Measurements from ENCODE around the gene APLP2.
A peak's percentile ranks its signal among the peaks of the same experiment; 100 is the strongest.

Gene APLP2

DNA sequence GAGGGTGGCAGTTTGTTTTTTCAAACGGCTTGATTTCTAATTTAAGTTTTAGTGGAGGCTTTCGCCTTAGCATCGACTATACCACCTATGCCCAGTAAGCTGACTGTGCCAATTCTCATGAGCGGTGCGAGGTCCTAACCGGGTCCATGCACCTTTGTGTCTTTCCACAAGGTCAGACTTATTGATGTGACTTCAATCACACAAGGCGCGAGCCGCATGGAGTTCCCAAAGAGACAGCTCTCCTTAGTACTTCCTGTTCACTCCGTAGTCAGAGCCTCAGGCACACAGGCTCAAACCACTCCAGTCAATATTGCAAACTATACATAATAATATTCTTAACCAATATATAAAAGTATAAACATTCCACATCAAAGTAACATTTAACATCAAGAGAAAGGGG is 108.1 kb downstream of the APLP2 start:
- H2AFZ ChIP-seq (ENCODE audit: low read depth, low read length): no peak overlapping the region
- TF ChIP-seq, protein P1, sequence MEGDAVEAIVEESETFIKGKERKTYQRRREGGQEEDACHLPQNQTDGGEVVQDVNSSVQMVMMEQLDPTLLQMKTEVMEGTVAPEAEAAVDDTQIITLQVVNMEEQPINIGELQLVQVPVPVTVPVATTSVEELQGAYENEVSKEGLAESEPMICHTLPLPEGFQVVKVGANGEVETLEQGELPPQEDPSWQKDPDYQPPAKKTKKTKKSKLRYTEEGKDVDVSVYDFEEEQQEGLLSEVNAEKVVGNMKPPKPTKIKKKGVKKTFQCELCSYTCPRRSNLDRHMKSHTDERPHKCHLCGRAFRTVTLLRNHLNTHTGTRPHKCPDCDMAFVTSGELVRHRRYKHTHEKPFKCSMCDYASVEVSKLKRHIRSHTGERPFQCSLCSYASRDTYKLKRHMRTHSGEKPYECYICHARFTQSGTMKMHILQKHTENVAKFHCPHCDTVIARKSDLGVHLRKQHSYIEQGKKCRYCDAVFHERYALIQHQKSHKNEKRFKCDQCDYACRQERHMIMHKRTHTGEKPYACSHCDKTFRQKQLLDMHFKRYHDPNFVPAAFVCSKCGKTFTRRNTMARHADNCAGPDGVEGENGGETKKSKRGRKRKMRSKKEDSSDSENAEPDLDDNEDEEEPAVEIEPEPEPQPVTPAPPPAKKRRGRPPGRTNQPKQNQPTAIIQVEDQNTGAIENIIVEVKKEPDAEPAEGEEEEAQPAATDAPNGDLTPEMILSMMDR (IDR thresholded peaks at IDR 0.05; ENCODE audit: low read depth, low read length): no peak
- TF ChIP-seq EZH2phosphoT487 (IDR thresholded peaks at IDR 0.05; ENCODE audit: low read depth): no peak
- peaks cover 81% of the 10 kb centered on the region for H3K79me2 ChIP-seq (ENCODE audit: low read length)
- peaks cover 8% of the 10 kb centered on the region; the same call in 1 of the 2 replicates for H3K9me3 ChIP-seq (ENCODE audit: insufficient read depth, low read length)
- peaks cover 44% of the 10 kb centered on the region for H4K20me1 ChIP-seq (ENCODE audit: insufficient read depth, low read length)
- H3K4me2 ChIP-seq (ENCODE audit: low read length): no peak overlapping the region
- peaks cover 21% of the 10 kb centered on the region for H3K36me3 ChIP-seq (replicated peaks; ENCODE audit: low read depth, low read length)
- no peaks in the 10 kb centered on the region for H3K27me3 ChIP-seq (ENCODE audit: low read depth, low read length)
- no peak overlapping the region for H3K4me3 ChIP-seq (ENCODE audit: low read length)
- H3K27ac ChIP-seq (ENCODE audit: low read length): no peak overlapping the region
- no peak overlapping the region for H3K9ac ChIP-seq (ENCODE audit: low read length)
- H3K4me1 ChIP-seq (ENCODE audit: low read length): peaks cover 49% of the 10 kb centered on the region

DNA sequence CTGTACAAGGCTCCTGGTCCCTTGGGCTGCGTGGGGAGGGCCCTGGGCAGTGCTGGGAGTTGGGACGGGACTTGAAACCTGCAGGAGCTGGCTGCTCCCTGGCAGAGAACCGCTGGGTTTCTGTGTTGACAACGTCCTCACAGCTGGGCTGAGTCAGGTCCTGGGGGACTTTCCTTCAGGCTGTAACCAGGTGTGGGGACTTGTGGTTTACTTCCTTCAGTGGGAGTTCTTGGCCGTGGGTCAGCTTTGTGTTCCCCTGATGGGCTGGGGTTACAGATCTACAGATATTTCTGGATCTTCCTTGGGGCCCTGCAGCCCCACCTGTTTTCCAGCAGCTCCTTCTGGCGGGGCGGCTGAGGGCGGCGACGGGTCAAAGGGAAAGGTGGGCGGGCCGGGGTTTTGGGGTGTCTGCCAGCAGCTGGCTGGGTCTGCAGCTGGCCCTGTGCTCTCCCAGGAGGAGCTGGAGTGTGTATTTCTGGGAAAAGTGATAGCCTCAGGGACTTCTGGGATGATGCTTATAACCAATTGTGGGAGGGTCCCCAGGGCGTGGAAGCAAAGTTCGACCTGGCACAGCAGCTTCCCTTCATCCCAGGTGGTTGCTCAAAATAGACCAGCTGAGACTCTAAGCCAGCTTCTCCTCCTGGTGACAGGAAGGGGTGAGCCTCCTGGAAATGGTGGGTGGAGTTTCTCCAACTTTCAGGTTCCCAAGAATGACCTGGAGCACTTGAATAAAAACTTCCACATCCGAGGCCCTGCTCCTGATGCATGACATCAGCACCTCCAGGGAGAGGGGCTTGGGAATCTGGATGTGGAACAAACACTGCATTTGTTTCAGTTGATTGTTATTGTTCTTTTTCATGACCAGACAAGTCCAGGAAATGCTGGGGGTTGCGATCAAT is 109.0 kb downstream of the APLP2 start:
- TF ChIP-seq, protein P1 (IDR thresholded peaks at IDR 0.05; ENCODE audit: low read depth, low read length): no peak
- TF ChIP-seq EZH2phosphoT487 (IDR thresholded peaks at IDR 0.05; ENCODE audit: low read depth): no peak
- Histone ChIP-seq H3K4me1 (ENCODE audit: low read length) (peaks cover 49% of the 10 kb centered on the region), H3K9me3 (ENCODE audit: insufficient read depth, low read length) (peaks cover 8% of the 10 kb centered on the region; the same call in 1 of the 2 replicates), H3K4me3 (ENCODE audit: low read length) (no peak overlapping the region), H3K79me2 (ENCODE audit: low read length) (peaks cover 82% of the 10 kb centered on the region), H3K27ac (ENCODE audit: low read length) (no peak overlapping the region), H4K20me1 (ENCODE audit: insufficient read depth, low read length) (peaks cover 40% of the 10 kb centered on the region), H3K9ac (ENCODE audit: low read length) (no peak overlapping the region), H3K27me3 (ENCODE audit: low read depth, low read length) (no peaks in the 10 kb centered on the region), H3K4me2 (ENCODE audit: low read length) (peak overlapping the region; percentile 96), H2AFZ (ENCODE audit: low read depth, low read length) (no peak overlapping the region), H3K36me3 (replicated peaks; ENCODE audit: low read depth, low read length) (peaks cover 19% of the 10 kb centered on the region)

GRCh38 chr11:130179396-130180306 is 110.0 kb downstream of the APLP2 start:
- H3K36me3 ChIP-seq (replicated peaks; ENCODE audit: low read depth, low read length): peaks cover 9% of the 10 kb centered on the region
- peaks cover 6% of the 10 kb centered on the region; the same call in 1 of the 2 replicates for H3K9me3 ChIP-seq (ENCODE audit: insufficient read depth, low read length)
- H3K4me2 ChIP-seq (ENCODE audit: low read length): peak overlapping the region; percentile 96
- no peaks in the 10 kb centered on the region for H3K27me3 ChIP-seq (ENCODE audit: low read depth, low read length)
- H3K27ac ChIP-seq (ENCODE audit: low read length): peak overlapping the region; percentile 83
- peak overlapping the region; percentile 52; the same call in 1 of the 2 replicates for H3K9ac ChIP-seq (ENCODE audit: low read length)
- no peak overlapping the region for H2AFZ ChIP-seq (ENCODE audit: low read depth, low read length)
- TF ChIP-seq, protein P1 (IDR thresholded peaks at IDR 0.05; ENCODE audit: low read depth, low read length): no peak
- TF ChIP-seq EZH2phosphoT487 (IDR thresholded peaks at IDR 0.05; ENCODE audit: low read depth): no peak
- peaks cover 38% of the 10 kb centered on the region for H4K20me1 ChIP-seq (ENCODE audit: insufficient read depth, low read length)
- peaks cover 49% of the 10 kb centered on the region for H3K4me1 ChIP-seq (ENCODE audit: low read length)
- peaks cover 84% of the 10 kb centered on the region for H3K79me2 ChIP-seq (ENCODE audit: low read length)
- peak overlapping the region; percentile 73 for H3K4me3 ChIP-seq (ENCODE audit: low read length)

All from OCI-LY3 (cell line).